Fibroblast of mammary gland (primary cell): ENCODE measurements around the gene UNC13A.

Experiments used
- DNase-seq: peaks from one replicate; pipeline ENCODE4 v3.0.0-alpha.2; 2010; ENCODE audit warnings: low read depth
- H3K4me3 ChIP-seq: 2 replicates; pipeline ENCODE4 v1.5.1; 2011; ENCODE audit warnings: low read depth, mild to moderate bottlenecking, low read length, moderate library complexity; ENCODE audit not compliant: control insufficient read depth
- TF ChIP-seq, protein P1 (sequence below): conservative IDR thresholded peaks from 2 replicates; pipeline ENCODE4 v1.5.1; 2011; ENCODE audit warnings: low read depth, low read length, inconsistent platforms; ENCODE audit not compliant: control insufficient read depth, insufficient read depth

UNC13A gene

DNA sequence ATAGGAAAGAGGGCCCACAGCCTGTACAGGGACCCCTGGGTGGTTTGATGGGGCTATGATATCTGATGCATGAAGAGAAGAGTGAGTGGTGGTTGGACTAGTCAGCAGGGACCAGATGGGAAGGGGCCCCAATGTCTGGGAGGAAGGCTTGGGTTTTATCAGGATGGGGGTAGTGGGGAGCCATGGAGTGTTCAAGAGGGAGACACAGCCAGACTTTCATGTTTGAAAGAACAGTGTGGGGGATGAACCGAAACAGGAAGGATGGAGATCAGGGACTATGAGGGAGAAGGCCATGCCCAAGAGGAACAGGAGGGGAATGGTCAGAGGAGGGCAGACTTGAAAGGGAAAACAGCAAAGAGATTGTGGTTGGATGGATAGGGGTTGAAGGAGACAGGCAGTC, 63.1 kb downstream of the UNC13A start:
- no peak for DNase-seq
- TF ChIP-seq, protein P1, sequence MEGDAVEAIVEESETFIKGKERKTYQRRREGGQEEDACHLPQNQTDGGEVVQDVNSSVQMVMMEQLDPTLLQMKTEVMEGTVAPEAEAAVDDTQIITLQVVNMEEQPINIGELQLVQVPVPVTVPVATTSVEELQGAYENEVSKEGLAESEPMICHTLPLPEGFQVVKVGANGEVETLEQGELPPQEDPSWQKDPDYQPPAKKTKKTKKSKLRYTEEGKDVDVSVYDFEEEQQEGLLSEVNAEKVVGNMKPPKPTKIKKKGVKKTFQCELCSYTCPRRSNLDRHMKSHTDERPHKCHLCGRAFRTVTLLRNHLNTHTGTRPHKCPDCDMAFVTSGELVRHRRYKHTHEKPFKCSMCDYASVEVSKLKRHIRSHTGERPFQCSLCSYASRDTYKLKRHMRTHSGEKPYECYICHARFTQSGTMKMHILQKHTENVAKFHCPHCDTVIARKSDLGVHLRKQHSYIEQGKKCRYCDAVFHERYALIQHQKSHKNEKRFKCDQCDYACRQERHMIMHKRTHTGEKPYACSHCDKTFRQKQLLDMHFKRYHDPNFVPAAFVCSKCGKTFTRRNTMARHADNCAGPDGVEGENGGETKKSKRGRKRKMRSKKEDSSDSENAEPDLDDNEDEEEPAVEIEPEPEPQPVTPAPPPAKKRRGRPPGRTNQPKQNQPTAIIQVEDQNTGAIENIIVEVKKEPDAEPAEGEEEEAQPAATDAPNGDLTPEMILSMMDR, result no peak
- H3K4me3 ChIP-seq, result no peak overlapping the region

DNA sequence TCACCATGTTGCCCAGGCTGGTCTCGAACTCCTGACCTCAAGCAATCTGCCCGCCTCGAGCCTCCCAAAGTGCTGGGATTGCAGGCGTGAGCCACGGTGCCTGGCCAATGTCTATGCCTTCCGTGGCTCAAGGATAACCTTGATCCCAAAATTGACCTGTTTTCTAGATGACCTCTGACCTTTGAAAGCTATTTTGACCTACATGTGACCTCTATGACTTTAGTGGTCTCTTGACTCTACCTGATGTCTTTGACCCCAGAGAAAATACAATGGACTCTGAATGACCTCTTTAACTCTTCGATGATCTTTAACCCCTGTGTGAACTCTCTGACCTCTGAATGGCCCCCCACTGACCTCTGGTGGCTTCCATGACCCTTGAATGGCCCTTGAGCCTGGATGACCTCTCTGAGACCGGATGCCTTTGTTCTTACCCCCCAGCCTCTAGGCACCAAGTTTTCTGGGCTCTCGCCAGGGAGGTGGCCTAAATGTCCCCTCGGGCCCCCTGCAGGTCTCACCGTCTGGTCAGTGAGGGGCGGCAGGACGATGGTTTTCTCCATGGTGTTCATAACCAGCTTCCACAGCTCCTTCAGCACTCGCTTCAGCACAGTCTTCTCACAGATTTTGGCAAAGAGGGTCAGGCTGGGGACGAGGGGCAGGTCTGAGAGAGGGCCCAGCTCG, 63.7 kb downstream of the UNC13A start:
- H3K4me3 ChIP-seq, result no peak overlapping the region
- TF ChIP-seq, protein P1, result no peak
- no peak for DNase-seq

DNA sequence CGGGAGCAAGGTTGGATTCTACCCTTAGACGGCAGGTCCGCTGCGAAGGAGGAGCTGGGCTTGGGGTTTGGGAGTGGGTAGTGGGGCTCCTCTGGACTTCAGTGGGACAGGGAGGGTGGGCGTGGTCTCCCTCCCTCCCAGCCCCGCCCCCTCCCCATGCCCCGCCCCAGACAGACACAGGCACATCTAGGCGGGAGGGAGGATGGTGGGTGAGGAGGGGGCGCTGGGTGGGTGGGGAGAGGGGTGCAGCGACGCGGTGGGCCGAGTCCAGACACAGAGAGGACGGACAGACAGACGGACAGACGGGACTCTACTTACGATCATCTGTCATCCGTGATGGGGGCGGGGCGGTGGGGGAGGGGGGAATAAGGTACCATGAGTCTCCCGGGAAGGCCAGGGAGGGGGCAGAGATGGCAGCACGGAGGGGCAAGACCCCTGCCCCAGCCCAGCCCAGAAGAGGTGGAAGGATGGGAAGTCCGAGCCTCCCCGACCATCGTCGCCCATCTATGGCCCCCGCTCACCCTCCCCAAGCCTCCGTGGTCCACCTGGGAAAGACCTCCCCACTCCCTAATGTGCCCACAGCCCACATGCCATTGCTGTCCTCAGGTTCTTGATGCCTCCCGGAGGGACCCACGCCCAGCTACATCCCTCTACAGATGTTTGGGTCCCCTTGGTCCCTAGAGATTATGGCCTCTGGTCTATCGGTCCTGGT, 64.8 kb downstream of the UNC13A start:
- TF ChIP-seq, protein P1, result no peak
- no peak for DNase-seq
- H3K4me3 ChIP-seq, result no peak overlapping the region

DNA sequence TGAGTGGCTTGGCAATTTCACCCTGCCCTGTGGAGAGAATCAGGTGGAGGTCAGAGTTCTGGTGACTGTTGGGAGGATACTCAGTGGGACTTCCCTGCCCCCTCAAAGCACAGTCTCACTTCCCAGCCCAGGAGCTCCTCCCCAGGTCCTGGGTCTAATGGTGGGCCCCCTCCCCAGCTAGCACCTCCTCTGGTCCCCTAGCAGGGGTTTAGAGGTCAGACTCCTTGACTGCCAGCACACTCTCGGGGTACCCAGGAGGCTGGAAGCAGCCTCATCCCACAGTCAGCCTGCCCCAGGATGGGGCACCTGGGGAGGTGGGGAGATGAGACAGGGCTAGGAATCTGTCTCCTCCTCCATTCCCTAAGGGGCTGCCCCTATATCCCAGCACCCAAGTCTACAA, 67.5 kb downstream of the UNC13A start:
- H3K4me3 ChIP-seq, result no peak overlapping the region
- TF ChIP-seq, protein P1, result no peak
- DNase-seq, result no peak

DNA sequence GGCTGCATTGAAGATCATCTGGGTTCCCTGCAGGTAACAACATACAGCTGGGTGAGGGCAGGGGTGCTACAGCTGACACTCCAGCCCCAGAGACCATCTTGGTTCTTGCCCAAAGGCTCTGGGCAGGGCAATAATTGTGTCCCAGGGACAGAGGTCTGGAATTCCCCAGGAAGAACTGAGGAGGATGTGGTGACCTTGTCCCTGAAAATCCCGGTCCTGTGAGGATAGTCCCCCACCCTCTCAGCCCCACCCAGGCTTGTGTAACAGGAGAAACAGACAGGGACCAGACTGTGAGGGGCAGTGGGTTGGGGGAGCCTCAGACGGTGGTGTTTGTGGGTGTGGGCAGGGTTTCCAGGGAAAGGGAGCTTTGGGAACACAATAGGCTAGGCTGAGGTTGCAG, 69.2 kb downstream of the UNC13A start:
- DNase-seq, result no peak
- no peak overlapping the region for H3K4me3 ChIP-seq
- TF ChIP-seq, protein P1, result no peak

DNA sequence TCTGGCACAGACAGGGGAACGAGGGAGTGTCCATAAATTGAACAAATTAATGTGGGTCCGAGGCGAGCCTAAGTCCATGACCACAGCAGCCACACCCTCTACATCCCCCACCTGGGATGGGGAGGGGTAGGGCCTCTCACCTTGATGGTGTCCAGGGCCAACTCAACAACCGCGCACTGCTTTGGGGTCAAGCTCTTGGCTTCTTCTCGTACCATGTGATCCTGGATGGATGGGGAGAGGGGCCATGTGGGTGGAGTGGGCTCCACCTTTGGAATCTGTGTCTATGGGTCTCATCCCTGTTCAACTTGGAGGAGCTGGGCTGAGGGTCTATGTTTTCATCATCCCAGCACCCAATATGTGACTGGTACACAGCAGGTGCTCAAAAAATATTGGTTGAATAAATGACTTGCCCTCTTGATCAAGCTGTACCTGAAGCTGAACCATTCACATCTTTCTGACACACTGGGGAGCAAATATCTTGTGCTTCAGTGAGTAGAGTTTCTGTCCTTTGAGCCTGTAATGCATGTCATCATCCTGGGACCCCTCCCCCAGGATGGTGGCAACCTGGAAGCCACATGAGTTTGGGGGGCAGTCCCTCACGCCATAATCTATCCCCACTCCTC, 69.8 kb downstream of the UNC13A start:
- H3K4me3 ChIP-seq, result no peak overlapping the region
- TF ChIP-seq, protein P1, result no peak
- no peak for DNase-seq
